Retinal pigment epithelial cell (primary cell): ENCODE measurements around the gene NFS1.

ENCODE experiments used
- DNase-seq: peaks from one replicate; pipeline ENCODE4 v3.0.0-alpha.2; 2010; ENCODE audit warnings: low read depth
- H3K4me3 ChIP-seq: 2 replicates; pipeline ENCODE4 v1.5.1; 2011; ENCODE audit warnings: mild to moderate bottlenecking, low read length, control low read depth, moderate library complexity
- CTCF ChIP-seq: conservative IDR thresholded peaks from 2 replicates; pipeline ENCODE4 v1.5.1; 2011; ENCODE audit warnings: low read depth, low read length, control low read depth, inconsistent platforms

The NFS1 gene

GRCh38 chr20:35738410-35739179, 39.4 kb upstream of the NFS1 start:
- no peak for TF ChIP-seq CTCF
- H3K4me3 ChIP-seq = no peak overlapping the region
- DNase-seq = no peak

DNA sequence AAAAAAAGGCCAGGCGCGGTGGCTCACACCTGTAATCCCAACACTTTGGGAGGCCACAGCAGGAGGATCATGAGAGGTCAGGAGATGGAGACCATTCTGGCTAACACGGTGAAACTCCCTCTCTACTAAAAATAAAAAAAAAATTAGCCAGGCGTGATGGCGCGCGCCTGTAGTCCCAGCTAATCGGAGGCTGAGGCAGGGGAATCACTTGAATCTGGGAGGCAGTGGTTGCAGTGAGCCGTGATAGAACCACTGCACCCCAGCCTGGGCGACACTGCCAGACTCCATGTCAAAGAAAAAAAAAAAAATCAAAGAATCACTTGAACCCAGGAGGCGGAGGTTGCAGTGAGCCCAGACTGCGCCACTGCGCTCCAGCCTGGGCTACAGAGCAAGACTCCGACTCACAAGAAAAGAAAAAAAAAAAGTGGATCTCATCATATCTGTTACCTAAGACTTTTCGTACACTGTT, 38.7 kb upstream of the NFS1 start:
- TF ChIP-seq CTCF = no peak
- no peak overlapping the region for H3K4me3 ChIP-seq
- no peak for DNase-seq

DNA sequence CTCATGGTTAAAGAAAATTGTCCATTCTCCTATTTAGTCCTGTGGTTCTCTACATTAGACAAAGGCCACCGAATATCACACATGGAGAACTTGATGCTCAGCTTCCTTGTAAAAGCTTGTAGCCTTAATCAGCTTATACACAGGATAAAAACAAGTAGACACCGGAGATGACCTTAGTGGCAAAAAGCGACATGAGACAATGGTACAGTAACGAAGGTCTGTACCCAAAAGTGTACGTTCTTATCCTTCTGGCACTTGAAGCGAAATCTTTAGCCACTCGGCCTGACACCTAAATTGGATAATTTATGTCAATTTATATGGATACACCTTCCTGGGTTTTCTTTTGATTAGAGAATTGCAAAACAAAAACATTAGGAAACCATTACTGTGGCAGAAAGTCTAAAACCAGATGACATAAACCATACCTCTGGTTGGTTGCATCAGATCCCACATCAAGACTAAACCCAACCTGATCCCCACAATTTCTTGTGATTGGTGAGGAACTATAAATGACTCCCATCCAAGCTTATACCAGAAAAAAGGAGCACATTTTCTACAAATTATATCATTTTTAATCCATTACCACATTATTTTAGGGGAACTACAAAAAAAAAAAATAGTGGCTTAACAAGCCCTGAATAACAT, 36.8 kb upstream of the NFS1 start:
- peak overlapping the region; percentile 3 for H3K4me3 ChIP-seq
- no peak for DNase-seq
- TF ChIP-seq CTCF = no peak

GRCh38 chr20:35734777-35735649, 35.9 kb upstream of the NFS1 start:
- H3K4me3 ChIP-seq = no peak overlapping the region
- no peak for TF ChIP-seq CTCF

GRCh38 chr20:35734374-35734773, 35.2 kb upstream of the NFS1 start:
- no peak for TF ChIP-seq CTCF
- no peak for DNase-seq
- H3K4me3 ChIP-seq = no peak overlapping the region

More at GRCh38 chr20:35734777-35735649, 35.9 kb upstream of the NFS1 start:
- DNase-seq = no peak

- no peak for TF ChIP-seq CTCF
- DNase-seq = no peak
Observed at GRCh38 chr20:35732644-35732982, 33.5 kb upstream of the NFS1 start.

More at GRCh38 chr20:35732644-35732982, 33.5 kb upstream of the NFS1 start:
- H3K4me3 ChIP-seq = no peak overlapping the region
